ENCODE data around the gene HOXA6.

Gene HOXA6

GRCh38 chr7:27114881-27115220 is 32.7 kb downstream of the HOXA6 start:
- H3K27ac Mint-ChIP-seq, result no peak overlapping the region
- H3K27me3 Mint-ChIP-seq, result no peaks in the 10 kb centered on the region
- no peaks in the 10 kb centered on the region for H3K9me3 Mint-ChIP-seq (ENCODE audit: low read depth)
- no peak overlapping the region for H3K4me3 Mint-ChIP-seq
- H3K36me3 Mint-ChIP-seq, result no peaks in the 10 kb centered on the region
- H3K4me1 Mint-ChIP-seq (ENCODE audit: low read depth), result no peaks in the 10 kb centered on the region

GRCh38 chr7:27113991-27114769 is 33.4 kb downstream of the HOXA6 start:
- Mint-ChIP-seq H3K9me3 (ENCODE audit: low read depth) (no peaks in the 10 kb centered on the region), H3K27me3 (no peaks in the 10 kb centered on the region), H3K4me1 (ENCODE audit: low read depth) (no peaks in the 10 kb centered on the region), H3K4me3 (no peak overlapping the region), H3K27ac (no peak overlapping the region), H3K36me3 (no peaks in the 10 kb centered on the region)

- Mint-ChIP-seq H3K36me3 (no peaks in the 10 kb centered on the region), H3K4me3 (no peak overlapping the region), H3K27ac (no peak overlapping the region), H3K9me3 (ENCODE audit: low read depth) (no peaks in the 10 kb centered on the region), H3K27me3 (no peaks in the 10 kb centered on the region), H3K4me1 (ENCODE audit: low read depth) (no peaks in the 10 kb centered on the region)
Measured at GRCh38 chr7:27112955-27113949, 34.3 kb downstream of the HOXA6 start.

GRCh38 chr7:27112361-27112760 is 35.2 kb downstream of the HOXA6 start:
- H3K27ac Mint-ChIP-seq, result no peak overlapping the region
- H3K4me3 Mint-ChIP-seq, result no peak overlapping the region
- no peaks in the 10 kb centered on the region for H3K4me1 Mint-ChIP-seq (ENCODE audit: low read depth)
- peaks cover 2% of the 10 kb centered on the region for H3K27me3 Mint-ChIP-seq
- no peaks in the 10 kb centered on the region for H3K9me3 Mint-ChIP-seq (ENCODE audit: low read depth)
- no peaks in the 10 kb centered on the region for H3K36me3 Mint-ChIP-seq

GRCh38 chr7:27111751-27112277 is 35.8 kb downstream of the HOXA6 start:
- no peak overlapping the region for H3K4me3 Mint-ChIP-seq

GRCh38 chr7:27111042-27111750 is 36.4 kb downstream of the HOXA6 start:
- Mint-ChIP-seq H3K36me3 (no peaks in the 10 kb centered on the region), H3K27ac (no peak overlapping the region), H3K9me3 (ENCODE audit: low read depth) (no peaks in the 10 kb centered on the region), H3K4me3 (no peak overlapping the region), H3K27me3 (peaks cover 2% of the 10 kb centered on the region), H3K4me1 (ENCODE audit: low read depth) (no peaks in the 10 kb centered on the region)

More at GRCh38 chr7:27111751-27112277, 35.8 kb downstream of the HOXA6 start:
- Mint-ChIP-seq H3K27me3 (peaks cover 2% of the 10 kb centered on the region), H3K27ac (no peak overlapping the region), H3K9me3 (ENCODE audit: low read depth) (no peaks in the 10 kb centered on the region), H3K4me1 (ENCODE audit: low read depth) (no peaks in the 10 kb centered on the region), H3K36me3 (no peaks in the 10 kb centered on the region)

GRCh38 chr7:27110186-27111031 is 37.2 kb downstream of the HOXA6 start:
- H3K4me3 Mint-ChIP-seq, result no peak overlapping the region
- H3K36me3 Mint-ChIP-seq, result no peaks in the 10 kb centered on the region
- H3K27ac Mint-ChIP-seq, result no peak overlapping the region
- peaks cover 8% of the 10 kb centered on the region for H3K27me3 Mint-ChIP-seq
- H3K9me3 Mint-ChIP-seq (ENCODE audit: low read depth), result no peaks in the 10 kb centered on the region
- H3K4me1 Mint-ChIP-seq (ENCODE audit: low read depth), result no peaks in the 10 kb centered on the region

GRCh38 chr7:27109466-27110185 is 37.9 kb downstream of the HOXA6 start:
- no peak overlapping the region for H3K27ac Mint-ChIP-seq
- no peaks in the 10 kb centered on the region for H3K9me3 Mint-ChIP-seq (ENCODE audit: low read depth)
- no peaks in the 10 kb centered on the region for H3K4me1 Mint-ChIP-seq (ENCODE audit: low read depth)
- no peaks in the 10 kb centered on the region for H3K36me3 Mint-ChIP-seq
- H3K27me3 Mint-ChIP-seq, result peaks cover 8% of the 10 kb centered on the region
- no peak overlapping the region for H3K4me3 Mint-ChIP-seq

GRCh38 chr7:27108390-27109127 is 39.0 kb downstream of the HOXA6 start:
- H3K27me3 Mint-ChIP-seq, result peaks cover 17% of the 10 kb centered on the region
- peaks cover 4% of the 10 kb centered on the region for H3K4me1 Mint-ChIP-seq (ENCODE audit: low read depth)
- no peaks in the 10 kb centered on the region for H3K36me3 Mint-ChIP-seq
- H3K4me3 Mint-ChIP-seq, result no peak overlapping the region
- no peaks in the 10 kb centered on the region for H3K9me3 Mint-ChIP-seq (ENCODE audit: low read depth)
- H3K27ac Mint-ChIP-seq, result no peak overlapping the region

- no peaks in the 10 kb centered on the region for H3K36me3 Mint-ChIP-seq
- H3K27ac Mint-ChIP-seq, result no peak overlapping the region
- no peak overlapping the region for H3K4me3 Mint-ChIP-seq
- no peaks in the 10 kb centered on the region for H3K9me3 Mint-ChIP-seq (ENCODE audit: low read depth)
- H3K27me3 Mint-ChIP-seq, result peaks cover 26% of the 10 kb centered on the region
- peaks cover 8% of the 10 kb centered on the region for H3K4me1 Mint-ChIP-seq (ENCODE audit: low read depth)
Measured at GRCh38 chr7:27107391-27108381, 39.9 kb downstream of the HOXA6 start.

GRCh38 chr7:27106901-27107240 is 40.7 kb downstream of the HOXA6 start:
- Mint-ChIP-seq H3K4me1 (ENCODE audit: low read depth) (peaks cover 14% of the 10 kb centered on the region), H3K27ac (no peak overlapping the region), H3K4me3 (no peak overlapping the region), H3K36me3 (no peaks in the 10 kb centered on the region), H3K9me3 (ENCODE audit: low read depth) (no peaks in the 10 kb centered on the region), H3K27me3 (peaks cover 29% of the 10 kb centered on the region)

- H3K36me3 Mint-ChIP-seq, result no peaks in the 10 kb centered on the region
- H3K27me3 Mint-ChIP-seq, result peaks cover 32% of the 10 kb centered on the region
- H3K4me3 Mint-ChIP-seq, result no peak overlapping the region
- no peaks in the 10 kb centered on the region for H3K9me3 Mint-ChIP-seq (ENCODE audit: low read depth)
- H3K4me1 Mint-ChIP-seq (ENCODE audit: low read depth), result peaks cover 14% of the 10 kb centered on the region
- H3K27ac Mint-ChIP-seq, result no peak overlapping the region
Measured at GRCh38 chr7:27106181-27106900, 41.2 kb downstream of the HOXA6 start.
